B cell (primary cell): ENCODE results near the gene PCLO.

Source experiments
- CTCF ChIP-seq: fragments of 200-600 bp; IDR thresholded peaks from one replicate; pipeline ENCODE4 v1.8.0; 2022; ENCODE audit warnings: antibody characterized with exemption, mild to moderate bottlenecking
- EZH2 ChIP-seq: IDR thresholded peaks from 2 replicates; pipeline ENCODE4 v1.6.1; 2012; ENCODE audit warnings: borderline replicate concordance, low read depth, mild to moderate bottlenecking, moderate library complexity, low read length; ENCODE audit not compliant: insufficient read depth, poor library complexity, severe bottlenecking

GRCh38 chr7:83150310-83150709 is 12.4 kb downstream of the PCLO start:
- no peak for TF ChIP-seq CTCF
- no peak for TF ChIP-seq EZH2
